ENCODE measurements around the gene NFATC2. TPM values are rescaled to one million over a fixed set of nuclear protein-coding genes. Genes with fewer than 3 reads are reported as not detected.

NFATC2 gene
- total RNA-seq, 2 experiments from 2014 or later = 35.8 to 36.5 TPM

- Mint-ChIP-seq H3K27ac (peak overlapping the region; percentile 44), H3K36me3 (peaks cover 71% of the 10 kb centered on the region), H3K4me3 (no peak overlapping the region), H3K9me3 (no peaks in the 10 kb centered on the region), H3K27me3 (no peaks in the 10 kb centered on the region), H3K4me1 (ENCODE audit: low read depth) (peaks cover 76% of the 10 kb centered on the region)
- ChIA-PET POLR2A (interaction anchor here (0.6 to 1.8 kb wide), 7 partner anchors 11 to 41 kb away, joined by 3 to 8 read pairs (median 5); partner anchors contain the start of gene NFATC2), CTCF (interaction anchor here (1.0 to 1.5 kb wide), 3 partner anchors 12 to 140 kb away, joined by 3 to 6 read pairs (median 4); no protein-coding TSS in a partner anchor)
- peak; percentile 52 for DNase-seq
- intact Hi-C loops (cut with micrococcal nuclease) = loop anchor here (1.0 kb wide), 2 partner anchors 12 to 31 kb away; no protein-coding TSS in a partner anchor
These were observed 30.5 kb downstream of the NFATC2 start for GRCh38 chr20:51511861-51512619.

GRCh38 chr20:51510936-51511605 lies 31.4 kb downstream of the NFATC2 start:
- no peak for DNase-seq
- no peaks in the 10 kb centered on the region for H3K27me3 Mint-ChIP-seq
- no peak overlapping the region for H3K27ac Mint-ChIP-seq
- H3K4me1 Mint-ChIP-seq (ENCODE audit: low read depth) = peaks cover 67% of the 10 kb centered on the region
- intact Hi-C loops (cut with micrococcal nuclease) = no loop called here
- POLR2A ChIA-PET = interaction anchor here (1.8 kb wide), 1 partner anchor 15 kb away, joined by 8 read pairs; no protein-coding TSS in a partner anchor
- no peak overlapping the region for H3K4me3 Mint-ChIP-seq
- CTCF ChIA-PET = no interaction called here
- peaks cover 66% of the 10 kb centered on the region for H3K36me3 Mint-ChIP-seq
- H3K9me3 Mint-ChIP-seq = no peaks in the 10 kb centered on the region

GRCh38 chr20:51510169-51510568 lies 32.4 kb downstream of the NFATC2 start:
- no peaks in the 10 kb centered on the region for H3K27me3 Mint-ChIP-seq

GRCh38 chr20:51509208-51509607 lies 33.3 kb downstream of the NFATC2 start:
- Mint-ChIP-seq H3K27me3 (no peaks in the 10 kb centered on the region), H3K27ac (no peak overlapping the region), H3K9me3 (no peaks in the 10 kb centered on the region), H3K36me3 (peaks cover 62% of the 10 kb centered on the region), H3K4me3 (no peak overlapping the region), H3K4me1 (ENCODE audit: low read depth) (peaks cover 63% of the 10 kb centered on the region)
- intact Hi-C loops (cut with micrococcal nuclease) = no loop called here
- no peak for DNase-seq
- ChIA-PET POLR2A (no interaction called here), CTCF (no interaction called here)

More at GRCh38 chr20:51510169-51510568, 32.4 kb downstream of the NFATC2 start:
- intact Hi-C loops (cut with micrococcal nuclease) = no loop called here
- peaks cover 66% of the 10 kb centered on the region for H3K4me1 Mint-ChIP-seq (ENCODE audit: low read depth)
- POLR2A ChIA-PET = no interaction called here
- CTCF ChIA-PET = no interaction called here
- H3K36me3 Mint-ChIP-seq = peaks cover 64% of the 10 kb centered on the region
- no peak for DNase-seq
- no peak overlapping the region for H3K27ac Mint-ChIP-seq
- H3K4me3 Mint-ChIP-seq = no peak overlapping the region
- no peaks in the 10 kb centered on the region for H3K9me3 Mint-ChIP-seq

- peaks cover 57% of the 10 kb centered on the region for H3K36me3 Mint-ChIP-seq
- ChIA-PET CTCF (no interaction called here), POLR2A (no interaction called here)
- H3K27ac Mint-ChIP-seq = no peak overlapping the region
- DNase-seq = no peak
- H3K4me3 Mint-ChIP-seq = no peak overlapping the region
- H3K4me1 Mint-ChIP-seq (ENCODE audit: low read depth) = peaks cover 59% of the 10 kb centered on the region
- no peaks in the 10 kb centered on the region for H3K27me3 Mint-ChIP-seq
- intact Hi-C loops (cut with micrococcal nuclease) = no loop called here
- H3K9me3 Mint-ChIP-seq = no peaks in the 10 kb centered on the region
These were observed 33.7 kb downstream of the NFATC2 start for GRCh38 chr20:51508780-51509179.

GRCh38 chr20:51508158-51508557 lies 34.4 kb downstream of the NFATC2 start:
- no peak for DNase-seq
- Mint-ChIP-seq H3K4me1 (ENCODE audit: low read depth) (peaks cover 54% of the 10 kb centered on the region), H3K9me3 (no peaks in the 10 kb centered on the region), H3K36me3 (peaks cover 55% of the 10 kb centered on the region), H3K27me3 (no peaks in the 10 kb centered on the region), H3K4me3 (no peak overlapping the region), H3K27ac (no peak overlapping the region)
- CTCF ChIA-PET = no interaction called here
- POLR2A ChIA-PET = interaction anchor here (1.4 kb wide), 1 partner anchor 20 kb away, joined by 4 read pairs; no protein-coding TSS in a partner anchor
- intact Hi-C loops (cut with micrococcal nuclease) = no loop called here

GRCh38 chr20:51507216-51508036 lies 35.1 kb downstream of the NFATC2 start:
- no peaks in the 10 kb centered on the region for H3K9me3 Mint-ChIP-seq
- intact Hi-C loops (cut with micrococcal nuclease) = no loop called here
- no peak overlapping the region for H3K27ac Mint-ChIP-seq
- DNase-seq = no peak
- peaks cover 53% of the 10 kb centered on the region for H3K36me3 Mint-ChIP-seq
- CTCF ChIA-PET = no interaction called here
- H3K4me1 Mint-ChIP-seq (ENCODE audit: low read depth) = peaks cover 49% of the 10 kb centered on the region
- POLR2A ChIA-PET = interaction anchor here (1.4 kb wide), 1 partner anchor 21 kb away, joined by 4 read pairs; no protein-coding TSS in a partner anchor
- H3K4me3 Mint-ChIP-seq = no peak overlapping the region
- H3K27me3 Mint-ChIP-seq = no peaks in the 10 kb centered on the region

- ChIA-PET CTCF (no interaction called here), POLR2A (interaction anchor here (1.4 kb wide), 1 partner anchor 21 kb away, joined by 4 read pairs; no protein-coding TSS in a partner anchor)
- intact Hi-C loops (cut with micrococcal nuclease) = no loop called here
- H3K9me3 Mint-ChIP-seq = no peaks in the 10 kb centered on the region
- H3K27me3 Mint-ChIP-seq = no peaks in the 10 kb centered on the region
- H3K4me1 Mint-ChIP-seq (ENCODE audit: low read depth) = peaks cover 46% of the 10 kb centered on the region
- no peak overlapping the region for H3K27ac Mint-ChIP-seq
- no peak for DNase-seq
- H3K36me3 Mint-ChIP-seq = peaks cover 46% of the 10 kb centered on the region
- H3K4me3 Mint-ChIP-seq = no peak overlapping the region
These were observed 35.8 kb downstream of the NFATC2 start for GRCh38 chr20:51506527-51507215.

GRCh38 chr20:51505566-51505965 lies 37.0 kb downstream of the NFATC2 start:
- no peaks in the 10 kb centered on the region for H3K27me3 Mint-ChIP-seq
- intact Hi-C loops (cut with micrococcal nuclease) = no loop called here
- H3K9me3 Mint-ChIP-seq = no peaks in the 10 kb centered on the region
- H3K36me3 Mint-ChIP-seq = peaks cover 40% of the 10 kb centered on the region
- H3K27ac Mint-ChIP-seq = peak overlapping the region; percentile 9
- DNase-seq = no peak
- CTCF ChIA-PET = no interaction called here
- POLR2A ChIA-PET = interaction anchor here (0.9 to 1.1 kb wide), 2 partner anchors 24 to 25 kb away, joined by 3 read pairs; no protein-coding TSS in a partner anchor
- H3K4me1 Mint-ChIP-seq (ENCODE audit: low read depth) = peaks cover 45% of the 10 kb centered on the region
- no peak overlapping the region for H3K4me3 Mint-ChIP-seq

- no peak for DNase-seq
- Mint-ChIP-seq H3K27ac (no peak overlapping the region), H3K4me1 (ENCODE audit: low read depth) (peaks cover 49% of the 10 kb centered on the region), H3K9me3 (no peaks in the 10 kb centered on the region), H3K27me3 (no peaks in the 10 kb centered on the region), H3K36me3 (peaks cover 37% of the 10 kb centered on the region), H3K4me3 (no peak overlapping the region)
- CTCF ChIA-PET = no interaction called here
- intact Hi-C loops (cut with micrococcal nuclease) = no loop called here
- POLR2A ChIA-PET = interaction anchor here (1.1 kb wide), 1 partner anchor 10 kb away, joined by 3 read pairs; no protein-coding TSS in a partner anchor
These were observed 39.1 kb downstream of the NFATC2 start for GRCh38 chr20:51503376-51503775.

- H3K27ac Mint-ChIP-seq = peak overlapping the region; percentile 83
- peaks cover 38% of the 10 kb centered on the region for H3K36me3 Mint-ChIP-seq
- peak; percentile 58 for DNase-seq
- no peaks in the 10 kb centered on the region for H3K9me3 Mint-ChIP-seq
- peaks cover 71% of the 10 kb centered on the region for H3K4me1 Mint-ChIP-seq (ENCODE audit: low read depth)
- POLR2A ChIA-PET = interaction anchor here (0.9 to 5.4 kb wide), 10 partner anchors 11 to 96 kb away, joined by 3 to 35 read pairs (median 7); partner anchors contain the start of gene NFATC2
- CTCF ChIA-PET = interaction anchor here (1.1 to 7.5 kb wide), 5 partner anchors 11 to 115 kb away, joined by 6 to 38 read pairs (median 6); partner anchors contain the start of gene NFATC2
- no peaks in the 10 kb centered on the region for H3K27me3 Mint-ChIP-seq
- H3K4me3 Mint-ChIP-seq = no peak overlapping the region
- intact Hi-C loops (cut with micrococcal nuclease) = loop anchor here (1.0 to 2.0 kb wide), 9 partner anchors 11 to 115 kb away; no protein-coding TSS in a partner anchor
These were observed 41.6 kb downstream of the NFATC2 start for GRCh38 chr20:51500936-51501335.

Data from activated CD4-positive, alpha-beta memory T cell treated with anti-CD3 and anti-CD28 coated beads for 36 hours (primary cell).